Esophagus muscularis mucosa (tissue), 4 donors: ENCODE data around the gene DAPK3. TPM values are rescaled to one million over a fixed set of nuclear protein-coding genes. Genes with fewer than 3 reads are reported as not detected.
A peak's percentile ranks its signal among the peaks of the same experiment; 100 is the strongest.
"Not testable (repeated sequence)": the region's sequence is repeated elsewhere in the genome, so short reads cannot be mapped to it uniquely, and the experiment has no call there.

Experiments
- DNase-seq: peaks from one replicate; pipeline ENCODE4 v3.0.0-alpha.2; 2017; ENCODE audit errors: extremely low spot score
- H3K27ac ChIP-seq, 4 donors: fragments of 200-600 bp; sonication (generic); replicated peaks in 1 of 4; 1 replicate in 3 of 4; 2 replicates in 1 of 4; pipeline ENCODE4 v1.5.1; 2016 to 2019; ENCODE audit warnings: mild to moderate bottlenecking in 1 of 4
- H3K27me3 ChIP-seq, 4 donors: fragments of 200-600 bp; sonication (generic); one replicate each; pipeline versions ENCODE4 v1.5.1 to v1.6.0; 2016 to 2019
- H3K36me3 ChIP-seq, 4 donors: fragments of 200-600 bp; sonication (generic); one replicate each; pipeline ENCODE4 v1.5.1; 2016 to 2019
- H3K4me1 ChIP-seq, 4 donors: fragments of 200-600 bp; sonication (generic); one replicate each; pipeline ENCODE4 v1.5.1; 2016 to 2019
- H3K4me3 ChIP-seq, 4 donors: fragments of 200-600 bp; sonication (generic); 1 replicate in 2 of 4; 2 replicates in 2 of 4; pipeline ENCODE4 v1.5.1; 2016 to 2019; ENCODE audit warnings: mild to moderate bottlenecking in 4 of 4, moderate library complexity in 1 of 4
- H3K9me3 ChIP-seq, 4 donors: fragments of 200-600 bp; sonication (generic); 1 replicate in 3 of 4; 2 replicates in 1 of 4; pipeline ENCODE4 v1.5.1; 2016 to 2019
- EP300 ChIP-seq: sonication (generic); formaldehyde crosslinking; IDR thresholded peaks from one replicate; pipeline ENCODE4 v1.6.1; 2017; ENCODE audit warnings: antibody characterized with exemption
- POLR2A ChIP-seq: fragments of 450-650 bp; IDR thresholded peaks from one replicate; pipeline ENCODE4 v1.6.1; 2017; ENCODE audit warnings: antibody characterized with exemption, moderate library complexity, mild to moderate bottlenecking, low read depth
- POLR2AphosphoS5 ChIP-seq, 2 donors: sonication (generic); formaldehyde crosslinking; IDR thresholded peaks; one replicate each; pipeline ENCODE4 v1.6.1; 2017; ENCODE audit warnings: antibody characterized with exemption in 2 of 2
- WGBS: methylation state at CpG from one replicate; pipeline ENCODE4 v1.1.5; 2018; 5-methylcytosine and 5-hydroxymethylcytosine counted together
- intact Hi-C: fragments of 100-400 bp; cut with DNase I; formaldehyde crosslinking; loops from one replicate; pipeline ENCODE4 v1.15.1; 2023
- total RNA-seq, 4 donors: library from RNA; depleted of rRNA; stranded (reverse); fragments of >200 nt; gene quantifications; one replicate each; pipeline versions ENCODE4 v1.1.0 to v1.2.1, GENCODE V29; 2016
- TF ChIP-seq, protein P1 (sequence below), 3 experiments: fragments of 200-600 bp in 2 of 3; fragments of 450-650 bp in 1 of 3; sonication (generic) in 2 of 3; IDR thresholded peaks; one replicate each; pipeline ENCODE4 v1.5.1; 2017 to 2019; ENCODE audit warnings: antibody characterized with exemption in 3 of 3, mild to moderate bottlenecking in 2 of 3, moderate library complexity in 1 of 3

The DAPK3 gene
- total RNA-seq, 4 donors from 2014 or later, result 140 to 226 (median 212) TPM

DNA sequence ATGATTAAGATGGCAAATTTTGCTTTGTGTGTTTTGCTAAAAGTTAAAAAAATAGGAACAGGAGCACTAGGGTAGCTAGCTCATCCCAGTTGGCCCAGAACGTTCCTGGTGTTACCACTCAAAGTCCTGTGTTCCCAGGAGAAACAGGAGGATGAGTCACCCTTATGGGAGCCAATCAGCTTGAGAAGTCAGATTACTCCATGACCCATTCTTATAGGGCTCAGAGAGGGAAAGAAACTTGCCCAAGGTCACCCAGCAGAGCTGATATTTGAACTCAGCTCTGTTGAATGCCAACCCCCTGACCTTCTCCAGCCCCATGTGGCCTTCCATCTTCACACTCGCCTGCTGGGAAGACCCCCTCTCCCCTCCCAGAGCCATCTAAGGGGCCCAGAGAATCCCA is 25.1 kb downstream of the DAPK3 start:
- intact Hi-C loops, result no loop called here
- no peak for DNase-seq
- peaks cover 8 to 30% (median 14%) of the 10 kb centered on the region in 4 donors for H3K4me1 ChIP-seq
- no peak overlapping the region for H3K4me3 ChIP-seq
- no peaks in the 10 kb centered on the region for H3K27me3 ChIP-seq
- peaks cover 0 to 8% (median 0%) of the 10 kb centered on the region in 4 donors for H3K36me3 ChIP-seq
- TF ChIP-seq POLR2A (no peak), POLR2AphosphoS5 (IDR thresholded peaks at IDR 0.05) (no peak), EP300 (no peak)
- TF ChIP-seq, protein P1, sequence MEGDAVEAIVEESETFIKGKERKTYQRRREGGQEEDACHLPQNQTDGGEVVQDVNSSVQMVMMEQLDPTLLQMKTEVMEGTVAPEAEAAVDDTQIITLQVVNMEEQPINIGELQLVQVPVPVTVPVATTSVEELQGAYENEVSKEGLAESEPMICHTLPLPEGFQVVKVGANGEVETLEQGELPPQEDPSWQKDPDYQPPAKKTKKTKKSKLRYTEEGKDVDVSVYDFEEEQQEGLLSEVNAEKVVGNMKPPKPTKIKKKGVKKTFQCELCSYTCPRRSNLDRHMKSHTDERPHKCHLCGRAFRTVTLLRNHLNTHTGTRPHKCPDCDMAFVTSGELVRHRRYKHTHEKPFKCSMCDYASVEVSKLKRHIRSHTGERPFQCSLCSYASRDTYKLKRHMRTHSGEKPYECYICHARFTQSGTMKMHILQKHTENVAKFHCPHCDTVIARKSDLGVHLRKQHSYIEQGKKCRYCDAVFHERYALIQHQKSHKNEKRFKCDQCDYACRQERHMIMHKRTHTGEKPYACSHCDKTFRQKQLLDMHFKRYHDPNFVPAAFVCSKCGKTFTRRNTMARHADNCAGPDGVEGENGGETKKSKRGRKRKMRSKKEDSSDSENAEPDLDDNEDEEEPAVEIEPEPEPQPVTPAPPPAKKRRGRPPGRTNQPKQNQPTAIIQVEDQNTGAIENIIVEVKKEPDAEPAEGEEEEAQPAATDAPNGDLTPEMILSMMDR (IDR thresholded peaks at IDR 0.05), result no peak
- WGBS, result 51% methylated on average over 2 of the region's 2 CpGs
- H3K9me3 ChIP-seq, result no peaks in the 10 kb centered on the region
- H3K27ac ChIP-seq, result peak overlapping the region in 1 of 4 donors; percentile 17

DNA sequence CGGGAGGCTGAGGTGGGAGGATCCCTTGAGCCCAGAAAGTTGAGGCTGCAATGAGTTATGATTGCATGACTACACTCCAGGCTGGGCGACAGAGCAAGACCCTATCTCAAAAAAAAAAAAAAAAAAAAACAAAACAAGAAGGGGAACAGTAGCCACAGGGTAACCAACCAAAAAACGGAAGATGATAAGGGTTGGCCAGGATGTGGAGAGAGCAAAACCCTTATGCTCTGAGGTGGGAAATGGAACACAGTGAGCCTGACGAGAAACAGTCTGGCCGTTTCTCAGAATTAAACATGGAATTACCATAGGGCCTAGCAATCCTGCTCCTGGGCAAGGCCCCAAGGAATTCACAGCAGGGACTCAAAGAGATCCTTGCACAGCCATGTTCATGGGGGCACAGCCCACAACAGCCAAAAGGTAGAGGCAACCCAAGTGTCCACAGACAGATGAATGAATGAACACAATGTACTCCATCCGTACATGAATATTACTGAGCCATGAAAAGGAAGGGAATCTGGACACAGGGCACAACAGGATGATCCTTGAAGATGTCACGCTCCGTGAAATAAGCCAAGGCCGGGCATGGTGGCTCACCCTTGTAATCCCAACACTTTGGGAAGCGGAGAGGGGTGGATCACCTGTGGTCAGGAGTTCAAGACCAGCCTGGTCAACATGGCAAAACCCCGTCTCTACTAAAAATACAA is 26.7 kb downstream of the DAPK3 start:
- intact Hi-C loops, result no loop called here
- H3K4me1 ChIP-seq, result peaks cover 0 to 14% (median 4%) of the 10 kb centered on the region in 4 donors
- no peaks in the 10 kb centered on the region for H3K9me3 ChIP-seq
- H3K27me3 ChIP-seq, result no peaks in the 10 kb centered on the region
- no peak overlapping the region for H3K4me3 ChIP-seq
- peaks cover 0 to 8% (median 0%) of the 10 kb centered on the region in 4 donors for H3K36me3 ChIP-seq
- DNase-seq, result no peak
- no peak overlapping the region for H3K27ac ChIP-seq
- 80% methylated on average over 11 of the region's 11 CpGs for WGBS
- TF ChIP-seq POLR2A (no peak), POLR2AphosphoS5 (IDR thresholded peaks at IDR 0.05) (no peak), EP300 (no peak)
- TF ChIP-seq, protein P1 (IDR thresholded peaks at IDR 0.05), result no peak

DNA sequence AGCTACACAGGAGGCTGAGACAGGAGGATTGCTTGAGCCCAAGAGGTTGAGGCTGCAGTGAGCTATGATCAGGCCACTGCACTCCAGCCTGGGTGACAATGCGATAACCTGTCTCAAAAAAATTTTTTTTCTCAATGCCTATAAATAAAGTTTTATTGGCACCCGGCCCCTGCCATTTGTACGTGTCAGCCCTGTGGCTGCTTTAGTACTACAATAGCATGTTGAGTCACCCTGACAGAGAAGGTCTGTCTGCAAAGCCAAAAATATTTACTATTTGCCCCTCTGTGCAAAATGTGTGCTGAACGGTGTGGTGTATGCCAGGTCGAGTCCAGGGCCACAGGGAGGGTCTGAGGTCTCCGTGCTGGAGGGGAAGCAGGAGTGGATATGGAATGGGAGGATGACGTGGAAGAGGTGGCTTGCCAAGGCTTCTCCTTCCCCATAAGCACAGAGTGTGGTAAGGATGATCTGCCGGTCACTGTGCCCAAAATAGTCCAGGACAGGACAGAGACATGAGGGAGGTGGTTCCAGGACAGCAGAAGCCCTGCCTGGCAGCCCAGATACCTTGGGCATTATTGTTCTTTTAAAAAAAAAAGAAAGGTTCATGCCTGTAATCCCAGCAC is 28.0 kb downstream of the DAPK3 start:
- H3K4me1 ChIP-seq, result peaks cover 0 to 11% (median 3%) of the 10 kb centered on the region in 4 donors
- DNase-seq, result no peak
- intact Hi-C loops, result no loop called here
- H3K36me3 ChIP-seq, result peaks cover 0 to 8% (median 0%) of the 10 kb centered on the region in 4 donors
- no peak for TF ChIP-seq POLR2A
- TF ChIP-seq, protein P1 (IDR thresholded peaks at IDR 0.05), result no peak
- TF ChIP-seq POLR2AphosphoS5 (IDR thresholded peaks at IDR 0.05), result peak; percentile 22 to 28
- TF ChIP-seq EP300, result no peak
- H3K4me3 ChIP-seq, result no peak overlapping the region
- peak overlapping the region in 1 of 4 donors; percentile 46 for H3K27ac ChIP-seq
- 75% methylated on average over 8 of the region's 8 CpGs for WGBS
- no peaks in the 10 kb centered on the region for H3K27me3 ChIP-seq
- H3K9me3 ChIP-seq, result no peaks in the 10 kb centered on the region

DNA sequence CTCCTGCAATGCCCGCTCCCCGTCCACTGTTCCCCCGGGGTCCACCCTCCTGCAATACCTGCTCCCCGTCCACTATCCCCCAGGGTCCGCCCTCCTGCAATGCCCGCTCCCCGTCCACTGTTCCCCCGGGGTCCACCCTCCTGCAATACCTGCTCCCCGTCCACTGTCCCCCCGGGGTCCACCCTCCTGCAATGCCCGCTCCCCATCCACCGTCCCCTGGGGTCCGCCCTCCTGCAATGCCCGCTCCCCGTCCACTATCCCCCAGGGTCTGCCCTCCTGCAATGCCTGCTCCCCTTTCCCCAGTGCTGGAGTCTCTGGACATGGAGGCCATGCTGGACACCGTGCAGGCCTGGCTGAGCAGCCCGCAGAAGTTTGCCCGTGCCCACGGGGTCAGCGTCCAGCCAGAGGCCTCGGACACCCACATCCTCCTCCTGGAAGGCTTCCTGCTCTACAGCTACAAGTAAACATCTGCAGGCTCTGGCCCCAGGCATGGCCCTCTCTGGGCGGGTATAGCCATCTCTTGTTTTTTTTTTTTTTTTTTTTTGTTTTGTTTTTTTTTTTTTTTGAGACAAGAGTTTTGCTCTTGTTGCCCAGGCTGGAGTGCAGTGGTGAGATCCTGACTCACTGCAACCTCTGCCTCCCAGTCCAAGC is 32.5 kb downstream of the DAPK3 start:
- H3K9me3 ChIP-seq, intact Hi-C loops, H3K4me1 ChIP-seq, H3K36me3 ChIP-seq, H3K4me3 ChIP-seq, DNase-seq, H3K27ac ChIP-seq: not testable (repeated sequence)
- H3K27me3 ChIP-seq, result peaks cover 0 to 15% (median 2%) of the 10 kb centered on the region in 4 donors
- WGBS, result 85% methylated on average over 22 of the region's 22 CpGs
